ENCODE measurements around the gene GALT.

The GALT gene

GRCh38 chr9:34652602-34653000 is 6.1 kb downstream of the GALT start:
- no peak for DNase-seq

- DNase-seq, result no peak
Observed at GRCh38 chr9:34653151-34654072, 6.9 kb downstream of the GALT start.

GRCh38 chr9:34654323-34655051 is 8.0 kb downstream of the GALT start:
- DNase-seq, result peak; percentile 88

DNA sequence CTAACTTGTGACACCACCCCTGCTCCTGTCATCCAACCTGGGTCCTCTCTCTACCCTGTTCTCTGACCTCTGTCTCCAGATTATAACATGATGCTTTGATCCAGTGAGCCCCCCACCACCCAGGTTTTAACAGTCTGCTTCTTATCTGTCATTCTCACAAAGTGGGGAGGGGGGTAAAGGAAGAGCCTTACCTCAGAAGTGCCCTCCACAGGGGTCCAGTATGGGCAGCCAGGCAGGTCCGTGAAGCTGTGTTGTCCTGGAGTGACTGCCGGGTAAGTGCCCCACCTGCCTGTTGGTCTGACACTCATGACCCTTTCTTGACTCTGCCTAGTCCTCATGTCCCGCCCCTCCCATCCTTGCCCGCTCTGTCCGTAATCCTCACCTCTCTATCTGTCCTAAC is 8.9 kb downstream of the GALT start:
- no peak for DNase-seq

- DNase-seq, result no peak
Observed at GRCh38 chr9:34656992-34657391, 10.5 kb downstream of the GALT start.

DNA sequence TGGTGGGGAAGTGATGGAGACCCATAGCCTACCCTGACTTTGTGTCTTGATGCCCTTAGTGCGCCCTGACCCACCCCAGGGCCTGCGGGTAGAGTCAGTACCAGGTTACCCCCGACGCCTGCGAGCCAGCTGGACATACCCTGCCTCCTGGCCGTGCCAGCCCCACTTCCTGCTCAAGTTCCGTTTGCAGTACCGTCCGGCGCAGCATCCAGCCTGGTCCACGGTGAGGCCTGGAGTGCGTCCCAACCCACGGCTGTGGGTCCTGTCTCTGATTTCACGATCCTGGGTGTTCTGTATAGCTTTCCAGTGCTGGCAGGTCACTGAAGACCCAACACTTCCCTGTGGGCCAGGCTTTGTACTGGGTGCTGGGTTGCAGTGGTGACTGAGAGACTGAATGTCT is 12.0 kb downstream of the GALT start:
- no peak for DNase-seq

DNA sequence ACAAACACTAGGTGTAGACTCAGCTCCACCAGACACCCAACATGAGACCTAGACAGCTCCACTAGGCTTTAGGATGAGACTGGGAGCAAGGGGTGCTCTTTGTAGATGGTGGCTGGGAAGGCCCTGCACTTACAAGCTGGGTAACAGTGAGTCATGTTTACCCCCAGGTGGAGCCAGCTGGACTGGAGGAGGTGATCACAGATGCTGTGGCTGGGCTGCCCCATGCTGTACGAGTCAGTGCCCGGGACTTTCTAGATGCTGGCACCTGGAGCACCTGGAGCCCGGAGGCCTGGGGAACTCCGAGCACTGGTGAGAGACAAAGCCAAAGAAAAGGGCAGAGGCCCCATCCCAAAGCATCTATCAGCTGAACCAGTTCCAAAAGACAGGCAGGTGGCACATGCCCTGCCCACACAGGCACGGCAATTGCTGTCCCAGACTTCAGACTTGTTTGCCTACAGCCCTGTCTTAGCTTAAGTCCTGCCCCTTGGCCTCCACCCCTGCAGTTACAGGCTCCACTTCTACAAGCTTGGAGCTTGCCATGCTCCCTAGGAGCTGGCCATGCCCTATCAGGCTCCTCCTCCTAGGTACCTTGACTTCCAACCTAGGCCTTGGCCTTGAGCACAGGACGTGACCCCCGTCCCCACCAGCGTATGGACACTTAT is 13.2 kb downstream of the GALT start:
- peak; percentile 48 for DNase-seq

DNA sequence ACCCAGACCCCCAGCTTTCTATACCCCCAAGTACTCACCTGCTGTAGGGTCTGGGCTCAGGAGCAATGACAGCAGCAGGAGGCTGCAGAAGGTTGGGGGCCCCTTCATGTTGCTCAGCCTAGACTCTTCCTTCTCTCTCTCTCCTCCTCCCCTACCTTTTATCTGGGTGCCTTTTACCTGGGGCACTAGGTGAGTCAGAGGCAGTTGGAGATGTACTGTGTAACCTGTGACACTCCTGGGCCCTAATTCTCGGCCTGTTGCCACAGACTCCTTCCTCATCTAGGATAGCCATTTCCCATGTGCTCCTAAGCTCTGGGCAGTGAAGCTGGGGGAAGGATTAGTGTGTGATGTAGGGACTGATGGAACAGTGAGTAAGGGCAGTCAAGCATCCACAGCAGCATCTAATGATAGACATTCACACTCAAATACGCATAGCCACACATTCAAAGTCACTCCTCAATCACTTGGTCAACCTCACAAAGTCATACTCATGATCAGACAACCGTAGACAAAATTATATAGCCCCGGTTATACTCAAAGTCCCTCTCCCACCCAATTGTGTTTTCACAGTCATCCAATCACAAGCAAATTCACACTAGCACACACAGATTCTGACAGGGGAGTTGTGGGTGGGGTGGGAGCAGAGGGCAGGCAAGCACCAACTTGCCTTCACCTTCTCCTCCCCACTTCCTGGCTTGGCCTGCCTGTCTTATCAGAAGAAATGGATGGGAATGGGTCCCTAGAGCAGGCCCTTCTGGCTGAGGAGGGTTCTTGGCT is 16.2 kb downstream of the GALT start, which contains the start of gene CCL27:
CCL27 (minus strand) TSS at position 132 of the 777 bp plus-strand sequence; CDS start at position 108, 24 bp downstream.
- no peak for DNase-seq

DNA sequence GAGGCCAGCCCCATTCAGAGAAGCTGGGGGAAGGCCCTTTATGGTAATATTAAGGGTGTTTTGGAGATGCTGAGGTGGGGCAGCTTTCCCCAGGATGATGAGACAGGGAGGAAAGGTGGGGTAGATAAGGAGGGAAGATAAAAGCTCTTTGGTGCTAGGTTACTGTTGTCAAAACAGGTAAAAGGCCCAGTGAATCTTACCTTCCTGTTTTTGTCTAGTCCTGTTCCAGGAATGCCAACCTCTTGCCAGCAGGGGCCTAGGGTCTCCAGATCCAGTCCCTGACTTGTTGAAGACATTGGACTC is 16.8 kb downstream of the GALT start:
- DNase-seq, result no peak

GRCh38 chr9:34664281-34665066 is 18.0 kb downstream of the GALT start:
- peak; percentile 45 for DNase-seq

GRCh38 chr9:34665067-34665380 is 18.5 kb downstream of the GALT start:
- DNase-seq, result no peak

DNA sequence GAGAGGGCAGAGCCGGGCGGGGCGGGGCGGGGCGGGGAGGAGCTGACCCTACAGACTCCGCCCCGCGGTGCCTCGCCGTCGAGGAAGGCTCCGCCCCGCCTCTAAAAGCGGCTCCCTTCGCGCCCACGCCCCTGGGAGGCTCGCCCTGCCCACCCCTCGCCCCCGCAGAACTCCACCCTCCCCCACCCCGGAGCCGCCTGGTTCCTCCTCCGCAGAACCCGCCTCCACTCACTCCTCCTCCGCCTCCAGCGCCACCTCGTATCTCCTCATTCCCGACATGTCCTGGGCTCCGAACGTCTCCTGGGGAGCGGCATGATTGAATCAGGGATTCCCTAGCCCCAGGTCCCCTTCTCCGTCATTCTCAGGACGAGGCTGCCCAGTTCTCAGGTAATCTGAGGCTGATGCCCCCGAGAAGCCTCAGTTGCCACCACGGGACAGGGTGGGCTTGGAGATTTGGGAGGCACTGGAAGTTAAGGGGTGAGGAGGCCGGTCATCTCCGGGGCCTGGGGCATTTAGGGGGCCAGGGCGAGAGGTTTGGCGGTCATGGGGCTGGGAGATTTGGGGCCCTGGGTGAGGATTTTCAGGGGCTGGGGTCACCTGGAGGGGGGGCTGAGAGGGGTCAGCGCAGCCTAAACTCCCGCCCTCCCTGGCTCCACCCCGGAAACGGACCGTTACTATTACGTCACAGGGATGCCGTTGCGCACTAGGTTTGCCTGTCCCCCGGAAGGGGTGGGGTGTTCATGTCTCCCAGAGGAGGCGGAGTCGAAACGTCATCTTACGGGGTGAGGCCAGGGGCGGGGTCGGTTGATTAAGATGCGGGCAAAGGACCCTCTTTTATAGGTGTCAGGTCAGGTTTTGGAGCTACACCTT is 19.1 kb downstream of the GALT start:
- DNase-seq, result peak; percentile 52

- no peak for DNase-seq
Observed at GRCh38 chr9:34669809-34670562, 23.5 kb downstream of the GALT start.

DNA sequence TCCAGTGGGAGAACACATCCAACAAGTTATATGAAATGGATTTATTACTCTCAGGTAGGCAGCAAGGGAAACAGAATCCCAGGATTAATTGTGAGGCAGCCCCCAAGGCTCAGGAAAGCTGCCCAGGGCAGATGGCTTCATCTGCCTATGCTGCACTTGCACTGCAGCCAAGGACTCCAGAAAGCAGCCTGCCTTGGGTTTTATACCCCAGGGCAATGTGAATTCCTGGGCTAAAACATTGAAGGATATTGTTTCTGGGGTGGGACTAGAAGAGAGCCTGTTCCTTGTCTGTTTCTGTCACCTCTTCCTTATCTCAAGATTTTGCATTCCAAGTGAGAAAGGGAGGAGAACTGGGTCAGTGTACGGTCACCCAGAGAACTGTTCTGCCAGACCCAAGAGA is 24.8 kb downstream of the GALT start:
- DNase-seq, result no peak

GRCh38 chr9:34674440-34674839 is 28.0 kb downstream of the GALT start:
- DNase-seq, result no peak

DNA sequence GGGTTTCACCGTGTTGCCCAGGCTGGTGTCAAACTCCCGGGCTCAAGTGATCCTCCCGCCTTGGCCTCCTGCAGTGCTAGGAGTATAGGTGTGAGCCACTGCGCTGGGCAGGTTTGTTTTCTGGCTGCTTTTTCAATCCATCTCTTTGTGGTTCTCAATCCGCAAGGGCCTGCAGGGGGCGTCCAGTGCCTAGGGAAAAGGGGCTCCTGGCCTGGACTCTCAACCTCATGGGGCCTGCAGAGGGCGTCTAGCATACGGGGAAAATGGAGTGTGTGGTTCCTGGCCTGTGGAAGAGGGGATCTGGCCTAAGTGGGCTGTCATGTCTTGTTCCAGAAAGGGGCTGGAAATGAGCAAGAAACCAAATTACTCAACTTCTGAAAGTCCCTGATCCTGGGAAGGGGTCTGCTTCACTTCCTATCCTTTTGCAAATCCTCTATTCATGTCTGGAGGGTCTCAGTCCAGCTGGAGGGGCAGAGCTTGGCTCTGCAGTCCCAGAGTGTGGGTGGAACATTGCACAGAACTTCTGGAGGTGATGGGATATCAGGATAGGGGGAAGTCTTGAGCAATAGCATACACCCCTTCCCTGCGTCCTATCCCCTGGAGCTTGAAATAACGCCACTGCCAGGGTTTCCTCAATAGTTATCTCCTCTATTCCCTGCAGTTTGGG is 28.7 kb downstream of the GALT start:
- peak; percentile 73 for DNase-seq

DNA sequence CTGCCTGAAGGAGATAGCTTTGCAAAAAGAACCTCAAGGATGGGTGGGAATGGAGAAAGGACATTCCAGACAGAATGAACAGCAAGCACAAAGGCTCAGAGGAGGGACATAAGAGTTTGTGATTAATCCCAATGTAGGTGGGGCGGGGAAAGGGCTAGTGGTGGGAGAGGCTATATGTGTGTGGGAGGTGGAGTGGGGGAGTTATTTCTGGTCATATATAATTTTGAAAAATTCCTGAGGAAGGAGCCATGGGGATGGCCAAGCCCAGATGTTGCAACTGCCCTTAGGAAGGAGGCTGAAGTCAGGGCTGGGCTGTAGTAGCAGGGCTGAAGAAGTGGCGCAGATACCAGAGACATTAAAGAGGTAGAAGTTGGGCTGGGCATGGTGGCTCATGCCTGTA is 29.4 kb downstream of the GALT start:
- DNase-seq, result no peak

- no peak for DNase-seq
Observed at GRCh38 chr9:34684145-34684544, 37.7 kb downstream of the GALT start.

DNA sequence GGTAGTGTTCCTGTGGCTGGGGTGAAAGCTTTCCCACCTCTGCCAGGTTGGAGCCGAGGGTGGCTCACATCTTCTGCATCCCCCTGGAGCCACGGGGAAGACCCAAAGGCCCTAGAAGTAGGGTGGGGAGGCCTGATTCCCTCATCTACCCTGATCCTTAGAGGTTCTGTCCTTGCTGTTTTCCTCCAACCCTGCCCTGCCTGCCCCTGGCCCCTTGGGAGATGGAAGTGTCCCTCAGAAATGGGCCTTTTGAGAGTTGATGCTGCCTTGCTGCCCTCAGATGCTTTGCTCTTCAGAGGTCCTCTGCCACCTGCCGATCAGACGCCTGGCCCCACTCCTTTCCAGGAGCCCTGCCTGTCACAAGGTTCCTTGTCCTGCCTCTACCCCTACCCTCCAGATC is 38.3 kb downstream of the GALT start:
- DNase-seq, result no peak

DNA sequence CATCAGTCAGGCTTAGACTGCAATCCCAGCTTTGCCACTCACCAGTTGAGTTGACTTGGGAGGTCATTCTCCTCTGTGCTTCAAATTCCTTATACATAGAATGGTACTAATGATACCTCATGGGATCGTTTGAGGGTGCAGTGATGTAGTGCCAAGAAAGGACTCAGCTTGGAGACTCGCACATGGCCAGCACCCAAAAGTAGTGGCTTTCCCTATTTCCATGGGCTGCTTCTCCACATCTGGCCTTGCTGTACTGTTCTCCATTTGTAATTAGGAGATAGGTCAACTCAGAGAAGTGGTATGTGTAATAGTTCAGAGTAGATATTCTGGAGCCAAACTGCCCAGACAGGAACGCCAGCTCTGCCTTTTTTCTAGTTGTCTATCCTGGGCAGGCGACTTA is 39.1 kb downstream of the GALT start:
- DNase-seq, result no peak

Data from DMS 273 treated with DMSO at 0.1 percent for 48 hours (cell line).